C4-2B (cell line): ENCODE results near the gene ANTKMT.

Source experiments
- H3K27ac ChIP-seq: fragments of 450-650 bp; 2 replicates; pipeline ENCODE4 v1.5.1; 2017
- ZFX ChIP-seq: fragments of 450-650 bp; IDR thresholded peaks from 2 replicates; pipeline ENCODE4 v1.6.1; 2017
- TF ChIP-seq, protein P1 (sequence below): fragments of 450-650 bp; conservative IDR thresholded peaks from 2 replicates; pipeline ENCODE4 v1.5.1; 2017; ENCODE audit warnings: mild to moderate bottlenecking

Gene ANTKMT

GRCh38 chr16:718922-719321 lies 2.0 kb upstream of the ANTKMT start:
- no peak for TF ChIP-seq ZFX
- TF ChIP-seq, protein P1, sequence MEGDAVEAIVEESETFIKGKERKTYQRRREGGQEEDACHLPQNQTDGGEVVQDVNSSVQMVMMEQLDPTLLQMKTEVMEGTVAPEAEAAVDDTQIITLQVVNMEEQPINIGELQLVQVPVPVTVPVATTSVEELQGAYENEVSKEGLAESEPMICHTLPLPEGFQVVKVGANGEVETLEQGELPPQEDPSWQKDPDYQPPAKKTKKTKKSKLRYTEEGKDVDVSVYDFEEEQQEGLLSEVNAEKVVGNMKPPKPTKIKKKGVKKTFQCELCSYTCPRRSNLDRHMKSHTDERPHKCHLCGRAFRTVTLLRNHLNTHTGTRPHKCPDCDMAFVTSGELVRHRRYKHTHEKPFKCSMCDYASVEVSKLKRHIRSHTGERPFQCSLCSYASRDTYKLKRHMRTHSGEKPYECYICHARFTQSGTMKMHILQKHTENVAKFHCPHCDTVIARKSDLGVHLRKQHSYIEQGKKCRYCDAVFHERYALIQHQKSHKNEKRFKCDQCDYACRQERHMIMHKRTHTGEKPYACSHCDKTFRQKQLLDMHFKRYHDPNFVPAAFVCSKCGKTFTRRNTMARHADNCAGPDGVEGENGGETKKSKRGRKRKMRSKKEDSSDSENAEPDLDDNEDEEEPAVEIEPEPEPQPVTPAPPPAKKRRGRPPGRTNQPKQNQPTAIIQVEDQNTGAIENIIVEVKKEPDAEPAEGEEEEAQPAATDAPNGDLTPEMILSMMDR, result no peak
- H3K27ac ChIP-seq, result peak overlapping the region; percentile 100; the same call in 1 of the 2 replicates

- TF ChIP-seq, protein P1, result peak; percentile 32
- TF ChIP-seq ZFX, result no peak
- H3K27ac ChIP-seq, result peak overlapping the region; percentile 100
Measured at GRCh38 chr16:719815-720446, 1.0 kb upstream of the ANTKMT start.

DNA sequence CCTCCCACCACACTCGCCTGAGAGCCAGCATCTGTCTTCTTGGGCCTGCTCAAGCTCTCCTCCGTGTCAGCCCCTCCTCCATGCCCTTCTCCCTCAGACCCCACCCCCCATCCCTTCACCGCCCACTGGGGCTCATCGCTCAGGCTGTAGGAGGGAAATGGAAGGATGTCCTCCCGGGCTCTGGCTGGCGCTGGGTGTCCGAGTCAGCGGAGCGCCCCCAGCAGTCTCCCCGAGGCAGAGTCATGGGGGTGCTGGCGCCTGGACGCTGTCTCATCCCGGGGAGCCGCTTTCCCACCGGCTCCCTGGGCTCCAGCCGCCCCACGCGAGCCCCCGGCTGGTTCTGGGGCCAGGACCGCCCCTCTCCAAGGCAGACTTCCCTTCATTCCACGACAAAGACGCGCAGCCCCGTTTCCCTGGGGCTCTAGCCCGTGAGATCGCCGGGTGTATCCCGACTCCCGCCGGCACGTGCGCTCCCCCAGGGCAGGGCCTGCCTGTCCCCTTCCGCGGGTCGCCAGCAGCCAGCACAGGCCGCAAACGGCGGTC lies 428 bp upstream of the ANTKMT start:
- no peak for TF ChIP-seq ZFX
- TF ChIP-seq, protein P1, result no peak
- H3K27ac ChIP-seq, result peak overlapping the region; percentile 100

DNA sequence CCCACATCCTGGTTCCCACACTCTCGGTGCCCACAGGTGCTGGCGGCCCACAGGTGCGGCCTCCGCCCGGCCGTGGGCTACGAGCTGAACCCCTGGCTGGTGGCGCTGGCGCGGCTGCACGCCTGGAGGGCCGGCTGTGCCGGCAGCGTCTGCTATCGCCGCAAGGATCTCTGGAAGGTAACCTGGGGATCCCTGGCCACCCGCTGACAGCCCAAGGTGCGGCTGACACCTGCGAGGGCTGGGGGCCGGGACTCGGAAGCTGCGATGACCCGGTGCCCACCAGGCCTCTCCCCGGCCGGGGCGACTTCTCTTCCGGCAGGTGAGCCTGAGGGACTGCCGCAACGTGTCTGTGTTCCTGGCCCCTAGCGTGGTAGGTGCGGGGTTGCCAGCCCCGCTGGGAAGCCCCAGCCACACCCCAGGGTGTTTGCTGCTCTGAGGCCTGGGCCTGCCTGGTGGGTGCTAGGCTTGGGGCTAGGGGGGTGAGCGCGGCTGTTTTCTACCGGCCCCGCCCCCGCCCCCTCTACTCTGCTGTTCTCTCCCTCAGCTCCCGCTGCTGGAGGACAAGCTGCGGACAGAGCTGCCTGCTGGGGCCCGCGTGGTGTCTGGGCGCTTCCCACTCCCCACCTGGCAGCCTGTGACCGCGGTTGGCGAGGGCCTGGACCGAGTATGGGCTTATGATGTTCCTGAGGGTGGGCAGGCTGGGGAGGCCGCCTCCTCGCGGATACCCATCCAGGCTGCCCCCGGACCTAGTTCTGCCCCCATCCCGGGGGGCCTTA lies 1.0 kb downstream of the ANTKMT start:
- peak; percentile 42; the same call in 1 of the 2 replicates for TF ChIP-seq ZFX
- TF ChIP-seq, protein P1, result no peak
- H3K27ac ChIP-seq, result peak overlapping the region; percentile 100

GRCh38 chr16:722835-723633 lies 2.1 kb downstream of the ANTKMT start:
- H3K27ac ChIP-seq, result peak overlapping the region; percentile 100
- TF ChIP-seq ZFX, result no peak

DNA sequence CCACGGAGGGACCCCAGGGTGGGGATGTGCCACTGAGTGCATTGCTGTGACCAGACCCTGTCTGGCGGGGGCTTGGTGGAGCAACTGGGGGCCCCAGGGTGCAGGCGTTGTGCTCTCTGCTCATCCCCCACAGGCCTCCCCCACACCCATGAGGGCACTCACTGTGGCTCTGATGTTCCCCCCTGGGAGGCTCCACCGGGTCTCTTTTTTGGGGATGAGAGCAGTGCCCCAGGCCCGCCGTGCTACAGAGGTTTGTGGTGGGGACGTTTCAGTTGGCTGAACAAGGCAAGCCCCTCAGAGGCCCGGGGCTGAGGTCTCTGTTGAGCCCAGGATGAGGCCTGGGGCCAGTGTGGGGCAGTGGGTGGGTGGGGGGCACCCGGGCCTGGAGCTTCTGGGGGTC lies 2.7 kb downstream of the ANTKMT start:
- TF ChIP-seq ZFX, result no peak
- TF ChIP-seq, protein P1, result no peak
- H3K27ac ChIP-seq, result peak overlapping the region; percentile 100

DNA sequence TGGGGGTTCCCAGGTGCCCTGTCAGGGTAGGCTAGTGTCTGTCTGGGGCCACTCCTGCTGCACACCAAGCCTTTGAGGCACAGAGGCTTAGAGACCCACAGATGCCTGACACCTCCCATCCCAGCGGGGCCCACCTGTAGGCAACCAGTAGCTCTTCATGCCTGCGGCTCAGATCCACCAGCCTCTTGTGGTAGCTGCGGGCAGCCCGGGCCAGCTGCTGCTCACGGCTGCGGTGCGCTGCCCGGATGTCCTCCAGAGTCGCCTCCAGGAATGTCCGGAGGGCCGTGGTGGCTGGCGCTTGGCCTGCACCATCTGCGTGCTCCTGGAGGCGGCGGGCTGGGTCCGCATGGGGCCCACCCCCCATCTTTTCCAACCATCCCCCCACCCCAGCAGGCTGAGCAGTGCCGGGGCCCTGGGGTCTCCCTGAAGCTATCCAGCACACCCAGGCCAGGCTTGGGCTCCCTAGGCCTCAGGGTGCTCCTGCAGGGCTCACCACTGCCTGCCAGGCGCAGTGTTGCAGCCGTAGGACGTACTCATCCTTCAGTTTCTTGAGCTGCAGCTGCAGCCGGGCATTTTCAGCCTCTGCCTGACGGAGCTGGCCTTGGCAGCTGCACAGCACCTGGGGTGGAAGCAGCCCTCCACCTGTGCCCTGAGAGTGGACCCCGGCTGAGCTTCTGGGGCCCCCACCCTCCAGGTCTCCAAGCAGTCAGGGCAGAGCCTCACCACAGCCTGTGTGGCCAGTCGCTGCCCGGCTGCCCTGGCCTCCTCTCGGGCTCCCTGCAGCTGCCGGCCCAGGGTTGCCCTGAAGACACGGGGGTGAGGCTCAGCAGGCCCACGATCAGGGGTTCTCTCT lies 3.5 kb downstream of the ANTKMT start:
- peak overlapping the region; percentile 100 for H3K27ac ChIP-seq
- TF ChIP-seq, protein P1, result no peak
- no peak for TF ChIP-seq ZFX
